COLO668 (cell line): ENCODE data around the gene OXA1L.
"Not testable (repeated sequence)": the region's sequence is repeated elsewhere in the genome, so short reads cannot be mapped to it uniquely, and the experiment has no call there.

Experiments used
- DNase-seq: peaks from one replicate; lab custom pipeline; 2025; ENCODE audit not compliant: unreplicated experiment; lab: John Stamatoyannopoulos, UW

The OXA1L gene

GRCh38 chr14:22798528-22798927 lies 32.0 kb downstream of the OXA1L start:
- no peak for DNase-seq

- DNase-seq, result no peak
These were observed 33.9 kb downstream of the OXA1L start for GRCh38 chr14:22800346-22800745.

GRCh38 chr14:22801716-22802115 lies 35.2 kb downstream of the OXA1L start:
- no peak for DNase-seq

DNA sequence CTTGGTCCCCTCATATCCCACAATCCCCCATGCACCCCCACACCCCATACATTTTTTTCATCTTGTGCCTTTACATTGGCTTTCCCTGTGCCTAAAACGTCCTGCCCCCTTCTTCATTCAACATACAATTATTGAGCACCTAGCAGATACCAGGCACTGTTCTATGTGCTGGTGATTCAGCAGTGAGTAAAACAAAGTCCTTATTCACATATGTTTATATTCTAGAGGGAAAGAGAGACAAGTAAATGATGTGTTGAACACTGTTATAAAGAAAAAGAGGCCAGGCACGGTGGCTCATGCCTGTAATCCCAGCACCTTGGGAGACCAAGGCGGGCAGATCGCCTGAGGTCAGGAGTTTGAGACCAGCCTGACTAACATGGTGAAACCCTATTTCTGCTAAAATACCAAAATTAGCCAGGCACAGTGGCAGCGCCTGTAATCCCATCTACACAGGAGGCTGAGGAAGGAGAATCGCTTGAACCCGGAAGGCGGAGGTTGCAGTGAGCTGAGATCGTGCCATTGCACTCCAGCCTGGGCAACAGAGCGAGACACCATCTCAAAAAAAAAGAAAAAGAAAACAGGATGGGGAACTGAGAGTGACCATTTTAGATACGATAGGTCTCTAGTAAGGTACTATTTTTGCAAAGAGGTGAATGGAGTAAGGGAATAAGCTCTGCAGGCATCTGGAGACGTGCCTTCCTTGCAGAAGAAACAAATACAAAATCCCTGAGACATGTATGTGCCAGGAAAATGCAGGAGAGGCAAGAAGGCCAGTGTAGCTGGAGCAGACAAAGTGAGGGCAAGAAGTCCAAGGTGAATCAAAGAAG lies 36.6 kb downstream of the OXA1L start:
- DNase-seq, result no peak

GRCh38 chr14:22803687-22803974 lies 37.1 kb downstream of the OXA1L start:
- DNase-seq, result no peak

- not testable (repeated sequence) for DNase-seq
These were observed 38.7 kb downstream of the OXA1L start for GRCh38 chr14:22805235-22805634.

DNA sequence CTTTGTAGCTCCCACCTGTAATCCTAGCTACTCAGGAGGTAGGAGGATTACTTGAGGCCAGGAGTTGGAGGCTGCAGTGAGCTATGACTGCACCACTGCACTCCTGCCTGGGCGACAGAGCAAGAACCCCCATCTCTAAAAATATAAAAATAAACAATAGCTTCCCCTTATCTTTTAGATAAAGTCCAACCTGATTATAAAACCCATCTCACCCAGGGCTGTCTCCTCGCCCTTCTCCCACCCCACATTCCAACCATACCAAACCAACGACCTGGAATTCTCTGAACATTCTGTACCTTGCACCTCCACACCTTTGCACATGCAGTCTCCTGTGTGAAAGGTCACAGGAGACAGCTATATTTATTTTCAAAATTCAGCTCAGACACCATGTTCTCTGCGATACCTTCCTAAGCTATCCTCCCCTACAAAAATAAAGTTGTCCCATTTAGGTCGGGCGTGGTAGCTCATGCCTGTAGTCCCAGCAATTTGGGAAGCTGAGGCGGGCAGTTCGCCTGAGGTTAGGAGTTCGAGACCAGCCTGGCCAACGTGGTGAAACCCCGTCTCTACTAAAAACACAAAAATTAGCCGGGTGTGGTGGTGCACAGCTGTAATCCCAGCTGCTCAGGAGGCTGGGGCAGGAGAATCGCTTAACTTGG lies 41.1 kb downstream of the OXA1L start:
- DNase-seq, result no peak

GRCh38 chr14:22808388-22809209 lies 42.1 kb downstream of the OXA1L start:
- no peak for DNase-seq

DNA sequence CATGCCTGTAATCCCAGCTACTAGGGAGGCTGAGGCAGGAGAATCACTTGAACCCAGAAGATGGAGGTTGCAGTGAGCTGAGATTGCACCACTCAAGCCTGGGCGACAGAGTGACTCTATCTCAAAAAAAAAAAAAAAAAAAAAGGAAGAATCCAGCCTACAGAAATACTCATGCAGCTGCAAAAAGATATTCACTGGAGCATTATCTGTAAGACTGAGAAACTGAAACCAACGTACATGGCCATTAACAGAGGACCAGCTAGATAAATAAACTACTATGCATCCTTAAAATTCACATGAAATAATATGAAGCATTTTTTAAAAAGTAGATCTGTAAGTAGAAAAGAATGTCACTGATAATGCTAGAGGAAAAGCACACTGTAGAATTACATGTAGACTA lies 45.2 kb downstream of the OXA1L start:
- no peak for DNase-seq

DNA sequence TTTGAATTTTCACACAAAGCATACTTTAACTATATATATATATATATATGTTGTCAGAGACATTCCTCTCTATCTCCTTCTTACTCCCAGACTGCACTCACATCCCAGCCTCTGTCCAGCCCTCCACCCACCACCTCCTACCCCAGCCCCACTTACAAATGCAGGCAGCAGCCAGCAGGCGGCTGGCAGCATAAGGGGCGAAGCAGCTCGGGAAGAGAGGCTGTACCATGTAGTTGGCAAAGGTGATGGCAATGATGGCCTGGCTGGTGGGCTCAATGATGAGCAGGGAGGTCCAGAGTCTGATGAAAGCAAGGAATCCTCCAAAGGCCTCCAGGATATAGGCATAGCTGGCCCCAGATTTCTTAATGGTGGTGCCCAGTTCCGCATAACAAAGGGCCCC lies 46.3 kb downstream of the OXA1L start:
- no peak for DNase-seq

DNA sequence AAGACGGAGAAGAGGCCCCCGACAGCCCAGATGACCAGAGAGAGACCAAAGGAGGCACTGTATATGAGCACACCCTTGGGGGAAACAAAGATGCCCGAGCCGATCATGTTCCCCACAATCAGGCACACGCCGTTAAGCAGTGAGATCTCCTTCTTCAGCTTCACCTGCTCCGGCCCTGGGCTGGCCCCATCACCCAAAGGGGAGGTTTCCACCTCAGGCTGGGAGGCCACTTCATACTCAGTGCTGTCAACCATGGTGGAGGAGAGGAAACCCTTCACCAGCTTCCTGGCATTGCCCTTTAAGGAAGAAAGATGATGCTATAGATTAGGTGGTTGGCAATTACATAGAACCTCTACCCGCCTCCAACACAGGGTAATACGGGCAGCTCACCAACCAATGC lies 46.7 kb downstream of the OXA1L start:
- DNase-seq, result no peak

GRCh38 chr14:22814373-22814772 lies 47.9 kb downstream of the OXA1L start:
- no peak for DNase-seq

DNA sequence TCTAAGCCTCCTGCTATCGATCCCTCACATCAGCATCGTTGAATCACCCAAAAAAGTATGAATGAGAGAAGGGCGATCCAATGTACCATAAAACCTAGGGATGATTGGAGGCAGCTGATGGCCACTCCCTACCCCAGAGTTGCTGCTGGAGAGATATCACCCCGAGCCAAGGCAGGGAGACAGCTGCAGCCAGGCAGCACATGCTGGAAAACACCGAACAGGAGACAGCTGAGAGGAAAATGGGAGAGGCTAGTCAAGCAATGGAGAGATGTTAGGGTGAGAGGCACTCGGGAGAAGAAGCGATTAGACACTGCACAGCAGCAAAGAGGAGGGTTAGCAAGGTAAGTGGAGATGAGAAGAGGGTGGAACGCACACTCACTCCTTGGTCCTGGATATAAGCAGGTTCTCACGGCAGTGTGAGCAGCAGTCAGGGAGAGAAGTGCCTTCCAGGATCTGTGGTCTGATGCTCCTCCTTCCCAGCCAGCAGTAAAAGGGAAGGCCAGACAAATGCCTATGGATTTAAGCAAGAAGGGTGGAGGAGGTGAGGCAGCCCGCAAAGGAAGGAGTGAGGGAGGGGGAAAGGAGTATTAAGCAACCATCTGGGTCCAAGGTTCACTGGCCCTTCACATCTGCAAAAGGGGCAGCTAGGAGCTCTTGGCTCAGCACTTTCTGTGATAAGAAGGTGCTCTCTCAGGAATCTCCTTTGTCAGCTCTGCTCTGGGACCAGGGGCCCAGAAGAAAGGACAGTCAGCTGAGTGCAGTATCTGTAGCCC lies 48.6 kb downstream of the OXA1L start, which contains the start of gene SLC7A7:
Gene SLC7A7, minus strand, starts transcription at position 495 of the 773 bp plus-strand sequence. CDS start 2,037 bp downstream, outside the sequence.
- DNase-seq, result no peak

DNA sequence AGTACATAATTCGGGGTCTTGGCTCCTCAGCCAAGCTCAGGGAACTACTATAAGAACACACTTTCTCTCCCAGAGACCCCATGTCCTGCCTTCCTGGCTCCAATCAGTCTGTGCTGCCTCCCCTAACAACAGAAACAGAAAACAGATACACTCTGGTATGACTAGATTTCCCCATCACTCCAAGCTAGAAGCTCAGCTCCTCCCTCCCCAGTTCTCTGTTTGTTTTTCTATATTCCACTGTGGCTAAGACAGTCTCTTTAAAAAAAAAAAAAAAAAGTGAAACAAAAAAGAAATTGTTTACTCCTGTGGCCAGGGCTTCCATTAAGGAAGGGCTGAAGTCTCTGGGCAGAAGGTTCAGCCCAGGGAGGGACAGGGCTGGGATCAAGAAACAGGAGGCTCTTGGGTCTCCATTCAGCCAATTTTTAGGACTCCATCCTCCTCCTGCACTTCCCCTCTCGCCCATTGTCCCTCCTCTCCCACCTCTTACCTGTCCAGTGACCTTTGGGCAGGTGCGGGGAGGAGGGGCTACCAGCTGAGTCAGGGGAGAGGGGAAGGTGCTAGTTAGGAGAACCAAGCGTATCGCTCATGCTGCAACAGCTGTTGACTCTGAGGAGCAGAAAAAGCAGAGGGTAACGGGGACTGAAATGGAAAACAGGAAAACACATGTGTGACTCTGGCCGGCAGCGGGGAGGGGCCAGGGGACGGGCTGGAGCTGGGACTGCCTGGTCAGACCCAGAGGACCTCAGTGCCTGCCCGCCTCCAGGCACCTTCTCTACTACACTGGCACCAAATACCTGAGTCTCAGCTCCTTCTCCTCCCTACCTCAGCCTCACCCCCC lies 52.9 kb downstream of the OXA1L start:
- no peak for DNase-seq

DNA sequence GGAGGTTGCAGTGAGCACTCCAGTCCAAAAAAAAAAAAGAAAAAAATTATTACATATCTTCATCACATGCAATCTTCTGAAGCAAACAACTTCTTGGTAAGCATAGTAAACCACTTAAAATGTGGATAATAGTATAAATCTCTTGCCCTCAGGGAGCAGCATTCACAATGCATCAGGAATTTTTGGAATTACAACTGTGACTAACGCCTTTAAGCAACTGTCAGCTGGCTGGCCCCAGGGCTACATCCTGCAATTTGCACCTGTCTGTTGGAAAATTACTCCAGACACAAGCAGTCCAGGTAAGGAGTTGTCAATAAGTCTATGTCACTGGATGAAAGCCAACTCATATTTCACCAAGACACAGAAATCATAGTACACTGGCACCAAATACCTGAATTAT lies 54.2 kb downstream of the OXA1L start:
- no peak for DNase-seq

DNA sequence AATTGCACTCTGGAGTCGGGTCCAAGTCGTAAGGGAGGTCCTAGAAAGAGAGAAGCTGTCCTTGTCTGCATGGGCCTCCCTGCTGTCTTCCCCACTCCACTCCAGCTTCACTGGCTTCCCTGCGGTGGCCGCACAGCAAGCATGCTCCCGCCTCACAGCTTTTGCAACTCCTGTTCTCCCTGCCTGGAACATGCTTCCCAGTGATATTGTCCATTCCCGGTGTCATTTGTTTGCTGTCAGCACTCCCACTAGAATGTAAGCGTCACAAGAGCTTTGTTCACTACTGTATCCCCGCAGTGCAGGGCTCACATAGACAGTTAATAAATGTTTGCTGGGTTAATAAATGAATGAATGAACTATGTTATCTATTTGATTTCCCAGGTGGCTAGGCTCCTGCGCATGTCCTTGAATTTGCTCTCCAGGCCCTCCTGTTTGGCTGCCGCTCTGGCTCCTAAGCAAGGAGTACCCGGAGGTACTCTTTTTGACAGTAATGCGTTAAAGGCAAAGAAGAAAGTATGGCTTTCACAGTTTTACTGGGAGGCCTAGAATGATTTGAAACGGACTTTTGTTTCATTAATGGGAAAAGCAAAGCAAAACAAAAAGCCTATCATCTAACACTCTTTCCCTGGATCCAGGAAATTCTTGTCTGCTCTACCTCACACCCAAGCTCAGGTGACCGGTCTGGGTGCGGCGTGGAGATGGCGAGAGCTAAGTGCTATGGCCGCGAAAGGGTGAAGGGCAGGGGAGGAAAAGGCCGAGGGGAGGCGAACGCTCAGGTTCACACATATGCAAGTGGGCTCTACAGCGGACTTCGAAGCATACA lies 54.9 kb downstream of the OXA1L start:
- DNase-seq, result no peak

DNA sequence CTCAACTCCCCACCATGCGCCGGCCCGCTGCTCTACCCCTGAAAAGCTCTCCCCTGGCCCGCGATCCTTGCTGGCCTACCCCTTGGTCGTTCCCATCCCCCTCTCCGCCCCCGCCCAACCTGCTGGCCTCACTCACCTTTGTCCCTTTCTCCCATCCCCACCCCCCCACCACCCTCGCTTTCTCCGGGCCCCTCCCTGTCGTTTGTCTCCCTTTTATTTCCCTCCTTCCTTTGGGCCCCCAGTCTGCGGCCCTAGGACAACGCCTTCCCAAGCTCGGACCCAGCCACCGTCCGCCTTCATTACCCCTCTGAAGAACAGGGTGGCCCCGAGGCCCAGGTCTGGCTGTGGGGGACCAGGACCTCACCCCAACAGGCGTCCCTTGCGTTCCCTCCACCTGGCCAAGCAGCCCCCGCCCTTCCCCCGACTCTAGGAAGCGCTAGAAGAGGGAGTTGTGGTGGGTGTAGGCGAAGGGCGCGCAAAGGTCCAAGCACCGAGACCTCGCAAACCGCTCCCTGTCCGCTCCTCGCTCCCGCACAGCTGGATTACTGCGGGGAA lies 55.6 kb downstream of the OXA1L start:
- DNase-seq, result no peak
